Hepatocyte (in vitro differentiated cells): ENCODE results near the gene CTBP1. TPM values are rescaled to one million over a fixed set of nuclear protein-coding genes. Genes with fewer than 3 reads are reported as not detected.

Source experiments
- DNase-seq: peaks from one replicate; pipeline ENCODE4 v3.0.0-alpha.2; 2016; ENCODE audit warnings: low spot score
- H2AFZ ChIP-seq: fragments of 200-600 bp; sonication (generic); 2 replicates; pipeline ENCODE4 v1.6.0; 2016; ENCODE audit warnings: antibody characterized with exemption, mild to moderate bottlenecking
- H3K27ac ChIP-seq: fragments of 200-600 bp; sonication (generic); 2 replicates; pipeline ENCODE4 v1.5.1; 2016; ENCODE audit warnings: mild to moderate bottlenecking
- H3K27me3 ChIP-seq: fragments of 200-600 bp; sonication (generic); 2 replicates; pipeline ENCODE4 v1.6.1; 2016
- H3K36me3 ChIP-seq: fragments of 200-600 bp; sonication (generic); replicated peaks from 2 replicates; pipeline ENCODE4 v1.5.1; 2016; ENCODE audit warnings: low read depth; ENCODE audit not compliant: insufficient read depth
- H3K4me1 ChIP-seq: fragments of 200-600 bp; sonication (generic); 2 replicates; pipeline ENCODE4 v1.5.1; 2016; ENCODE audit warnings: mild to moderate bottlenecking, moderate library complexity; ENCODE audit not compliant: insufficient read depth
- H3K4me2 ChIP-seq: fragments of 200-600 bp; sonication (generic); 2 replicates; pipeline ENCODE4 v1.6.0; 2016
- H3K4me3 ChIP-seq: fragments of 200-600 bp; sonication (generic); 2 replicates; pipeline ENCODE4 v1.5.1; 2016; ENCODE audit warnings: mild to moderate bottlenecking
- H3K79me2 ChIP-seq: fragments of 200-600 bp; sonication (generic); 2 replicates; pipeline ENCODE4 v1.6.0; 2017; ENCODE audit warnings: mild to moderate bottlenecking
- H3K9me2 ChIP-seq: fragments of 200-600 bp; sonication (generic); replicated peaks from 2 replicates; pipeline ENCODE4 v1.6.0; 2017; ENCODE audit warnings: mild to moderate bottlenecking; ENCODE audit not compliant: insufficient read depth
- H3K9me3 ChIP-seq: fragments of 200-600 bp; sonication (generic); 2 replicates; pipeline ENCODE4 v1.5.1; 2016; ENCODE audit warnings: low read depth, mild to moderate bottlenecking
- H4K20me1 ChIP-seq: fragments of 200-600 bp; sonication (generic); 2 replicates; pipeline ENCODE4 v1.6.0; 2016; ENCODE audit warnings: mild to moderate bottlenecking; ENCODE audit not compliant: insufficient read depth, poor library complexity, severe bottlenecking
- EZH2 ChIP-seq: fragments of 200-600 bp; sonication (generic); IDR thresholded peaks from 2 replicates; pipeline ENCODE4 v1.6.1; 2016; ENCODE audit warnings: antibody characterized with exemption, mild to moderate bottlenecking, borderline replicate concordance
- EZH2phosphoT487 ChIP-seq: fragments of 200-600 bp; sonication (generic); IDR thresholded peaks from one replicate; pipeline ENCODE4 v1.6.1; 2018; ENCODE audit warnings: antibody characterized with exemption, mild to moderate bottlenecking, low read depth, moderate library complexity; ENCODE audit not compliant: unreplicated experiment, severe bottlenecking
- WGBS: methylation state at CpG from one replicate; pipeline ENCODE4 v1.1.6; 2016; ENCODE audit warnings: low lambda C conversion rate; ENCODE audit errors: missing lambda C conversion rate; 5-methylcytosine and 5-hydroxymethylcytosine counted together
- polyA plus RNA-seq: library from polyadenylated mRNA; unstranded; fragments of >200 nt; fragmentation: Nextera tagmentation; extraction: Ambion mirVana; gene quantifications from 2 replicates; pipeline ENCODE4 v1.2.1, GENCODE V29; 2016
- total RNA-seq: library from RNA; depleted of rRNA; stranded (reverse); fragments of >200 nt; gene quantifications from 2 replicates; pipeline ENCODE4 v1.2.3, GENCODE V29; 2014
- TF ChIP-seq, protein P1 (sequence below): fragments of 200-600 bp; sonication (generic); IDR thresholded peaks from 2 replicates; pipeline ENCODE4 v1.5.1; 2016; ENCODE audit warnings: antibody characterized with exemption, mild to moderate bottlenecking; ENCODE audit not compliant: poor library complexity

The CTBP1 gene
- total and polyA plus RNA-seq, 2 experiments from 2014 or later = 169 to 179 TPM

DNA sequence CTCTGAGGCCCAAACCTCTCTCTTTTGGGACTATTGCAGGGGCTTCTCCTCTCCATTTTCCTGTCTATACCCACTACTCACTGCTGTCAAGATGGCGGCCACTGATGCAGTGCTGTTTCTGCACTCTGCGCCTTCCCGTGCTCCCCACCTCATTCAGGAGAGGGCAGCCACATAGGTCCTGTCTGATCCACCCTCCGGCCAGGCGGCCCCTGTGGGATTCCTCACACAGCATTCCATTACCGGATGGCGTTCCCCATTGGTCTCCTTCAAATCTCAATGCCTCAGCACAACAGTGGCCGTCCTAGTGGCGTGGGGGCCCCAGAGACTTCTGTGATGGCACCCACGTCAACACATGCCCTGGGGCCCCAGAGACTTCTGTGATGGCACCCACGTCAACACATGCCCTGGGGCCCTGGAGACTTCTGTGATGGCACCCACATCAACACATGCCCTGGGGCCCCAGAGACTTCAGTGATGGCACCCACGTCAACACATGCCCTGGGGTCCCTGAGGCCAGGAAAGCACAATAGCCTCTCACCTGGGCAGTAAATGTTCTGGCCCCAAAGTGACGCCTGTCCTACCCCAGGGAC is 83.9 kb downstream of the CTBP1 start:
- Histone ChIP-seq H3K27me3 (peaks cover 4% of the 10 kb centered on the region), H3K9me3 (no peaks in the 10 kb centered on the region), H3K4me2 (no peak overlapping the region), H3K4me1 (peaks cover 3% of the 10 kb centered on the region), H2AFZ (no peak overlapping the region), H3K27ac (no peak overlapping the region), H3K9me2 (no peaks in the 10 kb centered on the region), H3K79me2 (no peaks in the 10 kb centered on the region), H4K20me1 (no peaks in the 10 kb centered on the region), H3K4me3 (no peak overlapping the region), H3K36me3 (no peaks in the 10 kb centered on the region)
- DNase-seq = no peak
- 93% methylated on average over 12 of the region's 13 CpGs for WGBS
- TF ChIP-seq, protein P1, sequence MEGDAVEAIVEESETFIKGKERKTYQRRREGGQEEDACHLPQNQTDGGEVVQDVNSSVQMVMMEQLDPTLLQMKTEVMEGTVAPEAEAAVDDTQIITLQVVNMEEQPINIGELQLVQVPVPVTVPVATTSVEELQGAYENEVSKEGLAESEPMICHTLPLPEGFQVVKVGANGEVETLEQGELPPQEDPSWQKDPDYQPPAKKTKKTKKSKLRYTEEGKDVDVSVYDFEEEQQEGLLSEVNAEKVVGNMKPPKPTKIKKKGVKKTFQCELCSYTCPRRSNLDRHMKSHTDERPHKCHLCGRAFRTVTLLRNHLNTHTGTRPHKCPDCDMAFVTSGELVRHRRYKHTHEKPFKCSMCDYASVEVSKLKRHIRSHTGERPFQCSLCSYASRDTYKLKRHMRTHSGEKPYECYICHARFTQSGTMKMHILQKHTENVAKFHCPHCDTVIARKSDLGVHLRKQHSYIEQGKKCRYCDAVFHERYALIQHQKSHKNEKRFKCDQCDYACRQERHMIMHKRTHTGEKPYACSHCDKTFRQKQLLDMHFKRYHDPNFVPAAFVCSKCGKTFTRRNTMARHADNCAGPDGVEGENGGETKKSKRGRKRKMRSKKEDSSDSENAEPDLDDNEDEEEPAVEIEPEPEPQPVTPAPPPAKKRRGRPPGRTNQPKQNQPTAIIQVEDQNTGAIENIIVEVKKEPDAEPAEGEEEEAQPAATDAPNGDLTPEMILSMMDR = no peak
- no peak for TF ChIP-seq EZH2phosphoT487
- no peak for TF ChIP-seq EZH2

DNA sequence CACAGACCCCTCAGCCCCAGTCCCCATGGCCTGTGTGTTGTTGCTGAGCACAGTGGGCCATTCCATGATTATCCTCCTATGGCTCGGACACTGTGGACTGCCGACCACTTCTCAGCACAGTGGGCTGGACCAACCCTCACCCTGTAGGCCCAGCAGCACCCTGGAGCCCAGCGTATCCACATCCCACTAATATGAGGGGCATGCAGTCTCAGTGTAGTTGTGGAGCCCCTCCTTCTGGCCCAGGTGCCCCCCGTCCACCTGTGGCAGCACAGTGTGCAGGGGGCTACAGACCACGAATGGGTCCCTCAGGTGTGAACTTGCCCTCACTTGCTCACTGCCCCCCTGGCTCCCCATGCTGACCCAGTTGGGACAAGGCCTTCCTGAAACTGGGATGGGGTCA is 84.5 kb downstream of the CTBP1 start:
- Histone ChIP-seq H3K27me3 (peaks cover 4% of the 10 kb centered on the region), H4K20me1 (no peaks in the 10 kb centered on the region), H3K4me3 (no peak overlapping the region), H3K36me3 (no peaks in the 10 kb centered on the region), H3K4me2 (no peak overlapping the region), H3K9me2 (no peaks in the 10 kb centered on the region), H3K9me3 (no peaks in the 10 kb centered on the region), H3K27ac (no peak overlapping the region), H3K4me1 (peaks cover 3% of the 10 kb centered on the region), H2AFZ (no peak overlapping the region), H3K79me2 (no peaks in the 10 kb centered on the region)
- TF ChIP-seq EZH2 = no peak
- TF ChIP-seq, protein P1 = no peak
- TF ChIP-seq EZH2phosphoT487 = no peak
- DNase-seq = no peak
- WGBS = 97% methylated on average over 5 of the region's 5 CpGs

DNA sequence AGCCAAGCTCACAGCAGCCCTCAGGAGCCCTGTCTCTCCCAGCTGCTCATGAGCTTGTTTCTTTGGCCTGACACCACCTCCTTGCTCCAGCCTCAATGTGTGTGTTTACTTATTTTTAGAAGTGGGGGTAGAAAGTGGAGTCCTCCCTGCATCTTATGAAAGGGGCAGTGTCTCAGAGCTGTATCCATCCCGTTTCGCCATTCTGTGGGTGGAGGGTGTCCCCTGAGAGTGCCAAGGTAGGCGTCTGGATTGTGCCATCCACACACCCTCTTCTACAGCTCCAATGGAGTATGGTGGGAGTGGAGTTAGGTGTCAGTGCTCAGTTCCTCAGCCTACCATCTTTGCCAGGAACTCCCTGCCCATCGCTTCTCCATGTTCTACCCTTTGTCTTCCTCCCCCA is 84.9 kb downstream of the CTBP1 start:
- H3K4me3 ChIP-seq = no peak overlapping the region
- TF ChIP-seq EZH2phosphoT487 (no peak), EZH2 (no peak)
- TF ChIP-seq, protein P1 = no peak
- no peaks in the 10 kb centered on the region for H3K9me2 ChIP-seq
- no peaks in the 10 kb centered on the region for H3K36me3 ChIP-seq
- no peaks in the 10 kb centered on the region for H3K9me3 ChIP-seq
- no peaks in the 10 kb centered on the region for H3K79me2 ChIP-seq
- no peak for DNase-seq
- 98% methylated on average over 4 of the region's 4 CpGs for WGBS
- H3K4me1 ChIP-seq = peaks cover 3% of the 10 kb centered on the region
- H2AFZ ChIP-seq = no peak overlapping the region
- H3K4me2 ChIP-seq = no peak overlapping the region
- H3K27me3 ChIP-seq = no peaks in the 10 kb centered on the region
- H4K20me1 ChIP-seq = no peaks in the 10 kb centered on the region
- no peak overlapping the region for H3K27ac ChIP-seq

Other genes with a start within 250 kb of the CTBP1 start
- gene FGFRL1, start 237.5 kb downstream of the CTBP1 start, total RNA-seq = 23.1 and 28.1 TPM in 2 replicates
- 27.8 and 34.0 TPM in 2 replicates for gene FGFRL1, start 237.5 kb downstream of the CTBP1 start, polyA plus RNA-seq
- 3.0 and 10.4 TPM in 2 replicates for gene RNF212, start 135.6 kb downstream of the CTBP1 start, total RNA-seq
- gene RNF212, start 135.6 kb downstream of the CTBP1 start, polyA plus RNA-seq = 8.4 and 12.0 TPM in 2 replicates
- gene SPON2, start 76.5 kb downstream of the CTBP1 start, total RNA-seq = 308 and 403 TPM in 2 replicates
- gene SPON2, start 76.5 kb downstream of the CTBP1 start, polyA plus RNA-seq = 1,210 and 1,380 TPM in 2 replicates
- gene MAEA, start 40.8 kb upstream of the CTBP1 start, total RNA-seq = 63.8 and 66.6 TPM in 2 replicates
- gene MAEA, start 40.8 kb upstream of the CTBP1 start, polyA plus RNA-seq = 69.6 and 73.2 TPM in 2 replicates
- 5.3 and 11.0 TPM in 2 replicates for gene UVSSA, start 98.1 kb upstream of the CTBP1 start, total RNA-seq
- gene UVSSA, start 98.1 kb upstream of the CTBP1 start, polyA plus RNA-seq = 10.6 and 12.3 TPM in 2 replicates
- gene NKX1-1, start 157.3 kb upstream of the CTBP1 start, total RNA-seq = not detected in 2 replicates
- gene NKX1-1, start 157.3 kb upstream of the CTBP1 start, polyA plus RNA-seq = not detected in 2 replicates